IMR-90 (cell line): ENCODE measurements around the gene TEX50. TPM values are rescaled to one million over a fixed set of nuclear protein-coding genes. Genes with fewer than 3 reads are reported as not detected.

Source experiments
- ATAC-seq: fragments of 200-7000 bp; cut with Tn5 transposase; 2 replicates; pipeline ENCODE4 v1.9.1; 2020; ENCODE audit warnings: low read depth, mild to moderate bottlenecking, moderate library complexity
- BruUV-seq: library from RNA; stranded (reverse); fragments of 400-500 nt; replicated peaks from 2 replicates; lab custom pipeline; 2021; lab: Mats Ljungman, UMichigan
- CTCF ChIA-PET: fragments of 300-600 bp; formaldehyde crosslinking; extraction: SDS; loops from one replicate; lab custom pipeline; 2021; ENCODE audit warnings: antibody characterized with exemption; lab: Yijun Ruan, JAX
- POLR2A ChIA-PET: fragments of 300-600 bp; sonication (Branson Sonifier 250); formaldehyde crosslinking; loops from one replicate; lab custom pipeline; 2022; ENCODE audit warnings: antibody characterized with exemption; ENCODE audit not compliant: unreplicated experiment; lab: Charles Lee
- DNase-seq: peaks from one replicate; pipeline ENCODE4 v3.0.0; 2013
- H2AFZ ChIP-seq: replicated peaks from 2 replicates; pipeline ENCODE3; 2013; ENCODE audit warnings: low read length, mild to moderate bottlenecking; ENCODE audit not compliant: poor library complexity
- H2AK5ac ChIP-seq: 2 replicates; pipeline ENCODE4 v1.6.1; 2013; ENCODE audit warnings: low read depth, low read length, inconsistent platforms
- H2AK9ac ChIP-seq: replicated peaks from 2 replicates; pipeline ENCODE3; 2013; ENCODE audit warnings: mild to moderate bottlenecking, low read depth, low read length, moderate library complexity; ENCODE audit not compliant: poor library complexity
- H2BK120ac ChIP-seq: 2 replicates; pipeline ENCODE4 v1.6.1; 2013; ENCODE audit warnings: low read depth, low read length, inconsistent platforms
- H2BK15ac ChIP-seq: 3 replicates; pipeline ENCODE4 v1.6.1; 2013; ENCODE audit warnings: low read depth, low read length, inconsistent platforms
- H2BK20ac ChIP-seq: 2 replicates; pipeline ENCODE4 v1.6.1; 2013; ENCODE audit warnings: low read depth, mild to moderate bottlenecking, inconsistent platforms, low read length, moderate library complexity
- H2BK5ac ChIP-seq: 2 replicates; pipeline ENCODE4 v1.6.1; 2013; ENCODE audit warnings: mild to moderate bottlenecking, low read depth, low read length, inconsistent platforms; ENCODE audit not compliant: poor library complexity, severe bottlenecking
- H3K14ac ChIP-seq: replicated peaks from 2 replicates; pipeline ENCODE4 v1.6.1; 2013; ENCODE audit warnings: low read depth, low read length, inconsistent platforms
- H3K18ac ChIP-seq: 2 replicates; pipeline ENCODE4 v1.6.1; 2013; ENCODE audit warnings: low read depth, low read length, control low read depth
- H3K23ac ChIP-seq: 2 replicates; pipeline ENCODE4 v1.6.1; 2013; ENCODE audit warnings: low read depth, low read length, inconsistent platforms
- H3K27ac ChIP-seq: 2 replicates; pipeline ENCODE4 v1.5.1; 2013; ENCODE audit warnings: mild to moderate bottlenecking, control low read depth, low read length; ENCODE audit not compliant: insufficient read depth
- H3K27me3 ChIP-seq: 2 replicates; pipeline ENCODE4 v1.6.1; 2013; ENCODE audit warnings: low read length; ENCODE audit not compliant: control insufficient read depth, insufficient read depth
- H3K36me3 ChIP-seq: 2 replicates; pipeline ENCODE4 v1.6.1; 2013; ENCODE audit warnings: low read length, mixed read lengths; ENCODE audit not compliant: control insufficient read depth, insufficient read depth
- H3K4ac ChIP-seq: 2 replicates; pipeline ENCODE4 v1.6.1; 2013; ENCODE audit warnings: low read depth, low read length, inconsistent platforms
- H3K4me1 ChIP-seq: 2 replicates; pipeline ENCODE4 v1.6.1; 2013; ENCODE audit warnings: low read length, mixed read lengths; ENCODE audit not compliant: control insufficient read depth, insufficient read depth
- H3K4me2 ChIP-seq: 2 replicates; pipeline ENCODE4 v1.6.1; 2013; ENCODE audit warnings: low read depth, mild to moderate bottlenecking, control low read depth, low read length, moderate library complexity
- H3K4me3 ChIP-seq: 2 replicates; pipeline ENCODE4 v1.5.1; 2013; ENCODE audit warnings: low read depth, mild to moderate bottlenecking, control low read depth, low read length, moderate library complexity; ENCODE audit not compliant: insufficient read depth
- H3K56ac ChIP-seq: 2 replicates; pipeline ENCODE4 v1.6.1; 2013; ENCODE audit warnings: low read length, inconsistent platforms; ENCODE audit not compliant: insufficient read depth; ENCODE audit errors: extremely low read depth
- H3K79me1 ChIP-seq, 2 experiments: 2 replicates each; pipeline ENCODE4 v1.6.1; 2013; ENCODE audit warnings: low read length in 2 of 2, inconsistent platforms in 1 of 2, low read depth in 1 of 2
- H3K9ac ChIP-seq: 2 replicates; pipeline ENCODE4 v1.6.1; 2013; ENCODE audit warnings: low read depth, low read length, control low read depth
- H3K9me1 ChIP-seq: 2 replicates; pipeline ENCODE4 v1.6.1; 2013; ENCODE audit warnings: low read length, inconsistent platforms; ENCODE audit not compliant: insufficient read depth
- H3K9me3 ChIP-seq: 2 replicates; pipeline ENCODE4 v1.6.1; 2013; ENCODE audit warnings: low read length; ENCODE audit not compliant: control insufficient read depth, insufficient read depth
- H4K20me1 ChIP-seq: 2 replicates; pipeline ENCODE4 v1.6.1; 2013; ENCODE audit warnings: low read length, inconsistent platforms; ENCODE audit not compliant: insufficient read depth
- H4K5ac ChIP-seq: 2 replicates; pipeline ENCODE4 v1.6.1; 2013; ENCODE audit warnings: mild to moderate bottlenecking, low read depth, low read length, control low read depth
- H4K8ac ChIP-seq, 2 experiments: 2 replicates each; pipeline ENCODE4 v1.6.1; 2013; ENCODE audit warnings: low read depth in 2 of 2, low read length in 2 of 2, control low read depth in 1 of 2, inconsistent platforms in 1 of 2
- H4K91ac ChIP-seq: 2 replicates; pipeline ENCODE4 v1.6.1; 2013; ENCODE audit warnings: low read depth, low read length, inconsistent platforms; ENCODE audit not compliant: insufficient read depth
- CEBPB ChIP-seq: IDR thresholded peaks from 2 replicates; pipeline ENCODE4 v1.6.1; 2012; ENCODE audit warnings: low read depth, low read length, improper control_type of control experiment
- CTCF ChIP-seq: conservative IDR thresholded peaks from 2 replicates; pipeline ENCODE4 v1.5.1; 2012; ENCODE audit warnings: mild to moderate bottlenecking, low read depth, low read length, improper control_type of control experiment
- FOS ChIP-seq: fragments of 150-350 bp; IDR thresholded peaks from 2 replicates; pipeline ENCODE4 v1.6.1; 2016; ENCODE audit warnings: low read depth, low read length
- MAZ ChIP-seq: IDR thresholded peaks from 2 replicates; pipeline ENCODE4 v1.6.1; 2012; ENCODE audit warnings: low read depth, mild to moderate bottlenecking, low read length, improper control_type of control experiment, moderate library complexity, borderline replicate concordance
- MXI1 ChIP-seq: IDR thresholded peaks from 2 replicates; pipeline ENCODE4 v1.6.1; 2012; ENCODE audit warnings: low read depth, mild to moderate bottlenecking, low read length, moderate library complexity, borderline replicate concordance
- NFE2L2 ChIP-seq: fragments of 150-350 bp; IDR thresholded peaks from 2 replicates; pipeline ENCODE4 v1.6.1; 2016; ENCODE audit warnings: low read depth, mild to moderate bottlenecking, low read length
- POLR2A ChIP-seq: IDR thresholded peaks from 2 replicates; pipeline ENCODE4 v1.6.1; 2012; ENCODE audit warnings: mild to moderate bottlenecking, low read depth, low read length
- RAD21 ChIP-seq: IDR thresholded peaks from 2 replicates; pipeline ENCODE4 v1.6.1; 2012; ENCODE audit warnings: low read length, improper control_type of control experiment
- RFX5 ChIP-seq: IDR thresholded peaks from 2 replicates; pipeline ENCODE4 v1.8.0; 2012; ENCODE audit warnings: low read depth, mild to moderate bottlenecking, low read length, moderate library complexity
- SMC3 ChIP-seq: fragments of 150-350 bp; IDR thresholded peaks from 2 replicates; pipeline ENCODE4 v1.6.1; 2016; ENCODE audit warnings: low read depth, mild to moderate bottlenecking, antibody characterized with exemption, low read length, moderate library complexity
- WGBS, 2 experiments: methylation state at CpG; one replicate each; pipeline versions ENCODE4 v1.1.5 to v1.1.7; 2013; ENCODE audit warnings: missing lambda C conversion rate in 2 of 2; ENCODE audit not compliant: insufficient read length in 1 of 2; ENCODE audit errors: extremely low coverage in 2 of 2; 5-methylcytosine and 5-hydroxymethylcytosine counted together
- dilution Hi-C: fragments of 300-500 bp; cut with HindIII; formaldehyde crosslinking; loops from one replicate; pipeline ENCODE4 v1.14.3; 2018; ENCODE audit warnings: low sequenced_read_pairs; ENCODE audit not compliant: unreplicated experiment
- in situ Hi-C: fragments of 300-500 bp; cut with MboI; formaldehyde crosslinking; loops from 3 replicates; pipeline ENCODE4 v1.14.3; 2019; ENCODE audit warnings: low sequenced_read_pairs, inconsistent platforms, mixed read lengths
- intact Hi-C: fragments of 100-400 bp; cut with micrococcal nuclease; formaldehyde crosslinking; loops from 2 replicates; pipeline ENCODE4 v1.10.0; 2022
- polyA plus RNA-seq, 3 experiments: library from polyadenylated mRNA; depleted of rRNA; stranded (reverse); fragments of >200 nt; gene quantifications; 2 replicates each; pipeline ENCODE4 v1.2.3, GENCODE V29; 2012; ENCODE audit warnings: low replicate concordance in 1 of 3
- total RNA-seq: library from RNA; depleted of rRNA; stranded (reverse); fragments of >200 nt; gene quantifications from 2 replicates; pipeline ENCODE4 v1.2.3, GENCODE V29; 2012
- TF ChIP-seq, protein P1 (sequence below): fragments of 150-350 bp; IDR thresholded peaks from 2 replicates; pipeline ENCODE4 v1.6.1; 2017; ENCODE audit warnings: mild to moderate bottlenecking, antibody characterized with exemption, low read length, low read depth

The TEX50 gene
- total and polyA plus RNA-seq, 2 of the 4 experiments (the other 2 are of a cell fraction): not detected

- no peak overlapping the region for H3K4ac ChIP-seq
- POLR2A ChIA-PET: no interaction called here
- no CpG with 5 or more reads among the region's 3 CpGs for WGBS, 2 experiments
Measured at GRCh38 chr1:173666646-173667045, 31.5 kb downstream of the TEX50 start.

More at GRCh38 chr1:173666646-173667045, 31.5 kb downstream of the TEX50 start:
- Histone ChIP-seq H3K4me1 (no peaks in the 10 kb centered on the region), H3K27ac (no peak overlapping the region), H3K9me1 (no peaks in the 10 kb centered on the region), H2BK120ac (no peak overlapping the region), H3K14ac (no peak overlapping the region), H4K8ac (no peak overlapping the region), H3K27me3 (peaks cover 15% of the 10 kb centered on the region), H4K20me1 (no peaks in the 10 kb centered on the region), H2BK20ac (no peak overlapping the region), H3K56ac (no peak overlapping the region), H4K91ac (no peak overlapping the region), H2AFZ (no peak overlapping the region), H3K4me3 (no peak overlapping the region), H2AK9ac (no peak overlapping the region), H4K5ac (no peak overlapping the region), H3K79me1 (no peaks in the 10 kb centered on the region), H2BK15ac (no peak overlapping the region), H3K18ac (no peak overlapping the region), H3K9ac (no peak overlapping the region), H3K4me2 (no peak overlapping the region), H3K23ac (no peak overlapping the region), H3K9me3 (no peaks in the 10 kb centered on the region), H3K36me3 (no peaks in the 10 kb centered on the region), H2BK5ac (no peak overlapping the region), H2AK5ac (no peak overlapping the region)
- intact Hi-C loops: no loop called here
- dilution Hi-C loops: no loop called here
- TF ChIP-seq CTCF: no peak
- TF ChIP-seq NFE2L2: no peak
- no peak for TF ChIP-seq RAD21
- TF ChIP-seq SMC3: no peak
- TF ChIP-seq FOS: no peak
- TF ChIP-seq, protein P1, sequence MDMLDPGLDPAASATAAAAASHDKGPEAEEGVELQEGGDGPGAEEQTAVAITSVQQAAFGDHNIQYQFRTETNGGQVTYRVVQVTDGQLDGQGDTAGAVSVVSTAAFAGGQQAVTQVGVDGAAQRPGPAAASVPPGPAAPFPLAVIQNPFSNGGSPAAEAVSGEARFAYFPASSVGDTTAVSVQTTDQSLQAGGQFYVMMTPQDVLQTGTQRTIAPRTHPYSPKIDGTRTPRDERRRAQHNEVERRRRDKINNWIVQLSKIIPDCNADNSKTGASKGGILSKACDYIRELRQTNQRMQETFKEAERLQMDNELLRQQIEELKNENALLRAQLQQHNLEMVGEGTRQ: no peak
- no peak for TF ChIP-seq CEBPB
- no peak for TF ChIP-seq RFX5
- TF ChIP-seq MAZ: no peak
- no peak for TF ChIP-seq POLR2A
- no peak for TF ChIP-seq MXI1
- in situ Hi-C loops: no loop called here
- CTCF ChIA-PET: no interaction called here
- BruUV-seq: no TSS peak
- ATAC-seq: peak; percentile 46; the same call in 1 of the 2 replicates
- DNase-seq: peak; percentile 50
